HepG2 (cell line): ENCODE results near the gene KHDC1. TPM values are rescaled to one million over a fixed set of nuclear protein-coding genes. Genes with fewer than 3 reads are reported as not detected.

Experiments
- ATAC-seq: fragments of 200-7000 bp; cut with Tn5 transposase; 3 replicates; pipeline ENCODE4 v1.9.1; 2020; ENCODE audit warnings: mild to moderate bottlenecking, moderate library complexity
- BruUV-seq: library from RNA; stranded (reverse); fragments of 400-500 nt; replicated peaks from 2 replicates; lab custom pipeline; 2021; lab: Mats Ljungman, UMichigan
- CTCF ChIA-PET: fragments of 300-600 bp; formaldehyde crosslinking; extraction: SDS; loops from one replicate; lab custom pipeline; 2021; ENCODE audit warnings: low total read pairs, inconsistent platforms, low intra/inter-chr PET ratio; lab: Yijun Ruan, JAX
- POLR2A ChIA-PET: fragments of 350-600 bp; sonication (Branson Sonifier 250); formaldehyde crosslinking; loops from one replicate; lab custom pipeline; 2020; ENCODE audit warnings: antibody characterized with exemption, inconsistent platforms; lab: Yijun Ruan, JAX
- DNase-seq: peaks from one replicate; pipeline ENCODE4 v3.0.0-alpha.2; 2015; ENCODE audit warnings: low spot score
- FAIRE-seq: peaks from 3 replicates; lab custom pipeline; 2011; peaks lifted over from hg19 to GRCh38; lab: Jason Lieb, UNC
- H2AFZ ChIP-seq: one replicate; pipeline ENCODE4 v1.6.1; 2011; ENCODE audit warnings: low read length, inconsistent platforms
- H3K27ac ChIP-seq: fragments of 300-600 bp; 3 replicates; pipeline ENCODE4 v1.8.0; 2011; ENCODE audit warnings: mixed run types, mild to moderate bottlenecking, mixed read lengths, low read length, inconsistent platforms; ENCODE audit not compliant: insufficient read depth; ENCODE audit errors: extremely low read length
- H3K27me3 ChIP-seq, 2 experiments: fragments of 200-600 bp in 1 of 2; 2 replicates in 1 of 2; 3 replicates in 1 of 2; pipeline versions ENCODE4 v1.6.0 to v1.8.0; 2011; ENCODE audit warnings: low read length in 2 of 2, mild to moderate bottlenecking in 2 of 2, moderate library complexity in 2 of 2, inconsistent platforms in 1 of 2; ENCODE audit not compliant: insufficient read depth in 2 of 2, control insufficient read depth in 1 of 2
- H3K36me3 ChIP-seq, 2 experiments: fragments of 200-600 bp in 1 of 2; replicated peaks in 1 of 2; 2 replicates in 1 of 2; 3 replicates in 1 of 2; pipeline versions ENCODE4 v1.5.1 to v1.8.0; 2011; ENCODE audit warnings: low read length in 2 of 2, inconsistent platforms in 1 of 2; ENCODE audit not compliant: insufficient read depth in 2 of 2, control insufficient read depth in 1 of 2
- H3K4me1 ChIP-seq: 2 replicates; pipeline ENCODE4 v1.5.1; 2012; ENCODE audit warnings: low read length, inconsistent platforms; ENCODE audit not compliant: insufficient read depth
- H3K4me2 ChIP-seq: 2 replicates; pipeline ENCODE4 v1.6.0; 2011; ENCODE audit warnings: low read depth, low read length, inconsistent platforms
- H3K4me3 ChIP-seq, 3 experiments: fragments of 200-600 bp in 1 of 3; sonication (generic), shearing (Covaris generic) in 1 of 3; replicated peaks in 1 of 3; 2 replicates each; pipeline ENCODE4 v1.5.1; 2011 to 2016; ENCODE audit warnings: low read length in 3 of 3, inconsistent platforms in 2 of 3, low read depth in 2 of 3, mild to moderate bottlenecking in 2 of 3, control low read depth in 1 of 3, mixed read lengths in 1 of 3; ENCODE audit not compliant: insufficient read depth in 1 of 3
- H3K79me2 ChIP-seq: one replicate; pipeline ENCODE4 v1.6.1; 2011; ENCODE audit warnings: low read length, inconsistent platforms; ENCODE audit not compliant: insufficient read depth
- H3K9ac ChIP-seq: 2 replicates; pipeline ENCODE4 v1.6.0; 2011; ENCODE audit warnings: mild to moderate bottlenecking, low read depth, low read length, inconsistent platforms; ENCODE audit not compliant: insufficient read depth
- H3K9me3 ChIP-seq: 2 replicates; pipeline ENCODE4 v1.5.1; 2012; ENCODE audit warnings: mild to moderate bottlenecking, low read length
- H4K20me1 ChIP-seq: 2 replicates; pipeline ENCODE4 v1.6.0; 2011; ENCODE audit warnings: inconsistent platforms, mild to moderate bottlenecking, low read length, moderate library complexity; ENCODE audit not compliant: insufficient read depth
- ATF7 ChIP-seq, 2 experiments: fragments of 450-650 bp in 1 of 2; sonication (generic) in 1 of 2; formaldehyde crosslinking in 1 of 2; IDR thresholded peaks; 2 replicates each; pipeline versions ENCODE4 v1.4.0 to v1.6.1; 2016 to 2020; ENCODE audit warnings: antibody characterized with exemption in 1 of 2, mild to moderate bottlenecking in 1 of 2, missing genetic modification reagents in 1 of 2
- GABPA ChIP-seq, 2 experiments: IDR thresholded peaks; 2 replicates each; pipeline ENCODE4 v1.6.1; 2011 to 2016; ENCODE audit warnings: low read depth in 2 of 2, low read length in 1 of 2, missing biosample characterization in 1 of 2, missing genetic modification characterization in 1 of 2
- MIXL1 ChIP-seq: IDR thresholded peaks from 2 replicates; pipeline ENCODE4 v1.6.1; 2016
- SUZ12 ChIP-seq: fragments of 150-350 bp; IDR thresholded peaks from 2 replicates; pipeline ENCODE4 v1.6.1; 2014; ENCODE audit warnings: low read depth, low read length
- TAF15 ChIP-seq: fragments of 200-400 bp; formaldehyde crosslinking; IDR thresholded peaks from one replicate; pipeline ENCODE4 v1.6.1; 2018; ENCODE audit warnings: mild to moderate bottlenecking, low read depth, low read length; ENCODE audit not compliant: poor library complexity, severe bottlenecking
- ZNF7 ChIP-seq: IDR thresholded peaks from 2 replicates; pipeline ENCODE4 v1.6.1; 2016; ENCODE audit warnings: missing biosample characterization, missing genetic modification reagents
- ZNF781 ChIP-seq: sonication (generic); formaldehyde crosslinking; IDR thresholded peaks from 2 replicates; pipeline ENCODE4 v1.5.1; 2020; ENCODE audit warnings: borderline replicate concordance, mild to moderate bottlenecking, missing genetic modification reagents; ENCODE audit errors: not compliant biosample characterization
- WGBS: methylation state at CpG from one replicate; pipeline ENCODE4 v1.1.6; 2017; ENCODE audit warnings: low lambda C conversion rate; 5-methylcytosine and 5-hydroxymethylcytosine counted together
- in situ Hi-C: cut with HindIII; loops from 2 replicates; pipeline ENCODE4 v1.10.0; 2017; ENCODE audit warnings: low pct_unique_long_range_greater_than_20kb; ENCODE audit not compliant: extremely low pct_ligation_motif_present
- intact Hi-C: fragments of 100-400 bp; cut with micrococcal nuclease; formaldehyde crosslinking; loops from one replicate; pipeline ENCODE4 v1.10.0; 2022; ENCODE audit not compliant: unreplicated experiment
- polyA plus RNA-seq, 8 experiments: library from polyadenylated mRNA; depleted of rRNA in 3 of 8; stranded (reverse) in 7 of 8; unstranded in 1 of 8; fragments of >200 nt; fragmentation: Illumina TruSeq in 4 of 8; extraction: Trizol in 4 of 8; gene quantifications; 2 replicates each; pipeline versions ENCODE4 v1.2.1 to v1.2.3, GENCODE V29; 2011 to 2016; ENCODE audit warnings: low read depth in 4 of 8, missing spikeins in 1 of 8, mixed read lengths in 1 of 8; ENCODE audit not compliant: insufficient read depth in 1 of 8
- total RNA-seq, 5 experiments: library from RNA; depleted of rRNA; stranded (reverse); fragments of >200 nt; fragmentation: Illumina TruSeq; extraction: Trizol; gene quantifications; 2 replicates each; pipeline ENCODE4 v1.2.3, GENCODE V29; 2016; ENCODE audit warnings: low read depth in 1 of 5
- TF ChIP-seq, protein P1 (sequence below): fragments of 450-650 bp; IDR thresholded peaks from 2 replicates; pipeline ENCODE4 v1.6.1; 2017; ENCODE audit warnings: mild to moderate bottlenecking

The KHDC1 gene
- total and polyA plus RNA-seq, 2 of the 13 experiments (the other 11 are each of a cell fraction or from before 2014, with no cell fraction given): not detected

DNA sequence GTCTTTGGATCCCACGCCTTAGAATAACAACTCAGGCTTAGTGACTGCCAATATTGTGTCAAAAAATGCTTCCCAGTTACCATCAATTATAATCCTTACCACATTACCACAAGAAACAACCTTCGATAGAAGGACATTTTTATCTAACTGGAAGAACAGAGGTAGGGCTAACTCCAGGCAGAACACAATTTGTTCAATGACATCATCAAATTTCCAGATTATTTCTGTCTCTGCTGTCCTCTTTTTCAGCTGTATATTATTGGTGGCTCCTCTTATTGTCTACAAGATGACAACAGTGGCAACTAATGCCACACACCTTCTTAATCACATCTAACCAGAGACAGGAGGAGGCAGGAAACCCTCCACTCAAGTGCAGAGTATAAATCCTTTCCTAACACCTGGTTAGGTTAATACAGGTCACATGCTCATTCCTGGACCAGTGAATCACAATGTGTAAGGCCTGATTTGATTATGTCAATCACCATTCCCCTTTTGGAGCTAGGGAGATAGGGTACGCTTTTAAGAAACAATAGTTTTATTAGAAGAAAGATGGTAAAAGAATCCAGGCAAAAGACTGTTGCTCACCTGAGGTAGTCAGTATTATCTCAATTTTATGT lies 55.7 kb downstream of the KHDC1 start:
- no peaks in the 10 kb centered on the region for H3K9me3 ChIP-seq
- intact Hi-C loops (no loop called here), in situ Hi-C loops (no loop called here)
- H3K27ac ChIP-seq: no peak overlapping the region
- ChIA-PET CTCF (no interaction called here), POLR2A (no interaction called here)
- 4% methylated on average over 3 of the region's 3 CpGs for WGBS
- no peak for FAIRE-seq
- no peak overlapping the region for H3K4me2 ChIP-seq
- no peaks in the 10 kb centered on the region for H3K79me2 ChIP-seq
- H2AFZ ChIP-seq: no peak overlapping the region
- no peaks in the 10 kb centered on the region for H3K27me3 ChIP-seq
- H3K36me3 ChIP-seq: no peaks in the 10 kb centered on the region
- no peak overlapping the region for H3K9ac ChIP-seq
- no peaks in the 10 kb centered on the region for H3K4me1 ChIP-seq
- no peak overlapping the region for H3K4me3 ChIP-seq
- no TSS peak for BruUV-seq
- no peaks in the 10 kb centered on the region for H4K20me1 ChIP-seq
- ATAC-seq: no peak
- no peak for TF ChIP-seq GABPA (IDR thresholded peaks at IDR 0.05; ENCODE audit: low read depth, low read length)
- no peak for TF ChIP-seq GABPA (CRISPR knock-in tag; IDR thresholded peaks at IDR 0.05; ENCODE audit: low read depth)
- TF ChIP-seq ATF7 (IDR thresholded peaks at IDR 0.05): peak; percentile 74
- no peak for TF ChIP-seq ATF7 (CRISPR knock-in tag; IDR thresholded peaks at IDR 0.05)
- TF ChIP-seq MIXL1 (CRISPR knock-in tag): no peak
- no peak for DNase-seq

DNA sequence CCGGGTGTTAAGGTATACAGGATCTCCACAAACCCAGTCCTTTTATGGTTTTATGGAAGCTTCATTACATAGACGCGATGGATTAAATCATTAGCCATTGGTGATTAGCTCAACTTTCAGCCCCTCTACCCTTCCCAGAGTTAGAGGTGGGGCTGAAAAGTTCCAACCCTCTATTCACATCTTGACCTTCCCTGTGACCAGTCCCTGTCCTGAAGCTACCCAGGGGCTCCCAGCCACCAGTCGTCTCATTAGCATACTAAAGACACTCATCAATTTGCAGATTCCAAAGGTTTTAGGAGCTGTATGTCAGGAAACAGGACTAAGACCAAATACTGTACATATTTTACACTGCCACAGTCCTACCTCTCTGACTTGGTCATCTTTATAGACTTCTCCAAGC lies 58.7 kb downstream of the KHDC1 start:
- Histone ChIP-seq H3K9ac (no peak overlapping the region), H3K9me3 (no peaks in the 10 kb centered on the region), H3K27ac (no peak overlapping the region), H3K4me3 (no peak overlapping the region), H3K36me3 (no peaks in the 10 kb centered on the region), H3K27me3 (no peaks in the 10 kb centered on the region), H3K79me2 (no peaks in the 10 kb centered on the region), H3K4me2 (no peak overlapping the region), H2AFZ (no peak overlapping the region), H3K4me1 (no peaks in the 10 kb centered on the region), H4K20me1 (no peaks in the 10 kb centered on the region)
- intact Hi-C loops (no loop called here), in situ Hi-C loops (no loop called here)
- ChIA-PET POLR2A (no interaction called here), CTCF (no interaction called here)
- ATAC-seq: no peak
- DNase-seq: no peak
- no peak for FAIRE-seq
- no TSS peak for BruUV-seq
- TF ChIP-seq, protein P1, sequence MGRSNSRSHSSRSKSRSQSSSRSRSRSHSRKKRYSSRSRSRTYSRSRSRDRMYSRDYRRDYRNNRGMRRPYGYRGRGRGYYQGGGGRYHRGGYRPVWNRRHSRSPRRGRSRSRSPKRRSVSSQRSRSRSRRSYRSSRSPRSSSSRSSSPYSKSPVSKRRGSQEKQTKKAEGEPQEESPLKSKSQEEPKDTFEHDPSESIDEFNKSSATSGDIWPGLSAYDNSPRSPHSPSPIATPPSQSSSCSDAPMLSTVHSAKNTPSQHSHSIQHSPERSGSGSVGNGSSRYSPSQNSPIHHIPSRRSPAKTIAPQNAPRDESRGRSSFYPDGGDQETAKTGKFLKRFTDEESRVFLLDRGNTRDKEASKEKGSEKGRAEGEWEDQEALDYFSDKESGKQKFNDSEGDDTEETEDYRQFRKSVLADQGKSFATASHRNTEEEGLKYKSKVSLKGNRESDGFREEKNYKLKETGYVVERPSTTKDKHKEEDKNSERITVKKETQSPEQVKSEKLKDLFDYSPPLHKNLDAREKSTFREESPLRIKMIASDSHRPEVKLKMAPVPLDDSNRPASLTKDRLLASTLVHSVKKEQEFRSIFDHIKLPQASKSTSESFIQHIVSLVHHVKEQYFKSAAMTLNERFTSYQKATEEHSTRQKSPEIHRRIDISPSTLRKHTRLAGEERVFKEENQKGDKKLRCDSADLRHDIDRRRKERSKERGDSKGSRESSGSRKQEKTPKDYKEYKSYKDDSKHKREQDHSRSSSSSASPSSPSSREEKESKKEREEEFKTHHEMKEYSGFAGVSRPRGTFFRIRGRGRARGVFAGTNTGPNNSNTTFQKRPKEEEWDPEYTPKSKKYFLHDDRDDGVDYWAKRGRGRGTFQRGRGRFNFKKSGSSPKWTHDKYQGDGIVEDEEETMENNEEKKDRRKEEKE: no peak
- TF ChIP-seq SUZ12: no peak
- no peak for TF ChIP-seq ZNF781 (CRISPR knock-in tag)
- TF ChIP-seq TAF15: no peak
- no peak for TF ChIP-seq ZNF7
- 46% methylated on average over 4 of the region's 4 CpGs for WGBS
